PC-9 (cell line): ENCODE results near the gene ODC1. TPM values are rescaled to one million over a fixed set of nuclear protein-coding genes. Genes with fewer than 3 reads are reported as not detected.

Source experiments
- BruUV-seq: library from RNA; stranded (reverse); fragments of 400-500 nt; replicated peaks from 2 replicates; lab custom pipeline; 2021; lab: Mats Ljungman, UMichigan
- CTCF ChIA-PET: fragments of 300-600 bp; sonication (Branson Sonifier 250); formaldehyde crosslinking; loops from one replicate; lab custom pipeline; 2022; ENCODE audit warnings: antibody characterized with exemption; lab: Charles Lee
- POLR2A ChIA-PET: fragments of 300-600 bp; sonication (Branson Sonifier 250); formaldehyde crosslinking; loops from one replicate; lab custom pipeline; 2022; ENCODE audit warnings: antibody characterized with exemption; ENCODE audit not compliant: unreplicated experiment; lab: Charles Lee
- DNase-seq, 2 experiments: peaks; one replicate each; pipeline versions ENCODE4 v3.0.0 to v3.0.0-alpha.2; 2015 to 2022; ENCODE audit warnings: mixed read lengths in 1 of 2
- H2AFZ ChIP-seq: fragments of 200-600 bp; sonication (generic); 2 replicates; pipeline ENCODE4 v1.8.1; 2017; ENCODE audit warnings: antibody characterized with exemption
- H3F3A ChIP-seq: fragments of 200-600 bp; sonication (generic); 2 replicates; pipeline ENCODE4 v1.8.1; 2017; ENCODE audit warnings: antibody characterized with exemption, mild to moderate bottlenecking, low read depth; ENCODE audit not compliant: insufficient read depth
- H3K27ac ChIP-seq: fragments of 200-600 bp; sonication (generic); 2 replicates; pipeline ENCODE4 v1.6.1; 2016; ENCODE audit warnings: mixed run types
- H3K27me3 ChIP-seq: fragments of 200-600 bp; sonication (generic); 2 replicates; pipeline ENCODE4 v1.6.1; 2016; ENCODE audit warnings: low read depth, mixed run types; ENCODE audit not compliant: insufficient read depth
- H3K36me3 ChIP-seq: fragments of 200-600 bp; sonication (generic); 2 replicates; pipeline ENCODE4 v1.6.1; 2016; ENCODE audit warnings: low read depth, mixed run types
- H3K4me1 ChIP-seq: fragments of 200-600 bp; sonication (generic); replicated peaks from 2 replicates; pipeline ENCODE4 v1.6.1; 2016; ENCODE audit warnings: mixed run types; ENCODE audit not compliant: insufficient read depth
- H3K4me2 ChIP-seq: fragments of 200-600 bp; sonication (generic); 2 replicates; pipeline ENCODE4 v1.6.1; 2017; ENCODE audit warnings: mixed run types
- H3K4me3 ChIP-seq: fragments of 200-600 bp; sonication (generic); 2 replicates; pipeline ENCODE4 v1.6.1; 2016; ENCODE audit warnings: mixed run types
- H3K79me2 ChIP-seq: fragments of 200-600 bp; sonication (generic); 2 replicates; pipeline ENCODE4 v1.6.1; 2017; ENCODE audit warnings: low read depth, mixed run types
- H3K9me2 ChIP-seq: fragments of 200-600 bp; sonication (generic); 2 replicates; pipeline ENCODE4 v1.8.1; 2017; ENCODE audit warnings: mild to moderate bottlenecking; ENCODE audit not compliant: insufficient read depth
- H3K9me3 ChIP-seq: fragments of 200-600 bp; sonication (generic); 2 replicates; pipeline ENCODE4 v1.8.1; 2016; ENCODE audit warnings: low read depth; ENCODE audit not compliant: insufficient read depth
- H4K20me1 ChIP-seq: fragments of 200-600 bp; sonication (generic); 2 replicates; pipeline ENCODE4 v1.8.1; 2017; ENCODE audit not compliant: insufficient read depth
- CTCF ChIP-seq: fragments of 200-600 bp; sonication (generic); conservative IDR thresholded peaks from 2 replicates; pipeline ENCODE4 v1.6.1; 2017; ENCODE audit warnings: mixed run types, antibody characterized with exemption, mild to moderate bottlenecking, moderate library complexity
- EZH2 ChIP-seq: fragments of 200-600 bp; sonication (generic); IDR thresholded peaks from 2 replicates; pipeline ENCODE4 v1.8.0; 2017; ENCODE audit warnings: antibody characterized with exemption, low read depth
- intact Hi-C: fragments of 100-400 bp; cut with micrococcal nuclease; formaldehyde crosslinking; loops from one replicate; pipeline ENCODE4 v1.10.0; 2022; ENCODE audit not compliant: unreplicated experiment
- total RNA-seq: library from RNA; stranded (reverse); gene quantifications from 2 replicates; pipeline ENCODE4 v1.2.3, GENCODE V29; 2021

Gene ODC1
- total RNA-seq, 1 experiment from 2014 or later = 40.5 TPM

DNA sequence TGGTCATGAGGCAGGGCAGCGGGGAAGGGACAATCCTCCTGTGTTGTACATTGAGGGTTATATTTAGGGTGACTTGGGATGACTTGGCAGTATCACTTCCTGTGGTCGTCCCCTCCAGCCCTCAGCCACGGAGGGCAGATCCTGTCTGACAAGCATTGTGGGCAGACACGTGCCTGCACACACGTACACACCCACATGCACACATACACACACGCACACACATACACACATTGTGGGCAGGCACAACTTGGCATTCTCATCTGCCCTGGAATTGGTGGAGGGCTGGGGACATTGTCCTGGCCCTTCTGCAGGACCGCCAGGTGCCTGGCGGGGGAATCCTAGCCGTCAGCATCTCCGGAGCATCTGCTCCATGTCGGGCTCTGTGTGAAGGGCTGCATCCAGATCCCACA is 47.6 kb downstream of the ODC1 start:
- peaks cover 49% of the 10 kb centered on the region for H3K4me1 ChIP-seq
- no peak overlapping the region for H3K4me2 ChIP-seq
- 0 out of 2 replicates have a peak overlapping the region, but pooled peaks have one; percentile 36 for H3K27ac ChIP-seq

DNA sequence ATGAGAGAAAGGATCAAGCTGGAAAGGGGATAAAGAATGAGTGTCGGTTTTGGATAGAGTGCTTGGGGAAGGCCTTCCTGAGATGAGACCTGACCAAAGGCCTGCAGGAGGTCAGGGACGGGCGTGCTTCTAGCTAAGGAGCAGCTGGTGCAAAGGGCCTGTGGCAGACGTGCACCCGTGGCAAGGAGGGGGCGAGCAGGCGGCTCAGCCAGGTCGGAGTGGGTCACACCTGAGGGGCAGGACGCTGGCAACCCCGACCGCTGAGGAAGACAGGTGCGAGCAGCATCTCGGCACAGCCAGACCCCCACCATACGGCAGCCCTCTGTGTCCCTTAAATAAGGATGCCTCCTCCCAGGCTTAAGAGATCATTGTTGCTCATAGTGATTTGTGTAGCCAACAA is 48.1 kb downstream of the ODC1 start:
- TF ChIP-seq EZH2 = no peak
- no peak for TF ChIP-seq CTCF
- H3K27me3 ChIP-seq = no peaks in the 10 kb centered on the region
- H3F3A ChIP-seq = peaks cover 42% of the 10 kb centered on the region
- no peak overlapping the region for H2AFZ ChIP-seq
- H3K27ac ChIP-seq = peak overlapping the region; percentile 36; the same call in 1 of the 2 replicates
- H3K36me3 ChIP-seq = peaks cover 7% of the 10 kb centered on the region
- ChIA-PET CTCF (no interaction called here), POLR2A (no interaction called here)
- no TSS peak for BruUV-seq
- intact Hi-C loops = loop anchor here (1.0 kb wide), 1 partner anchor 64 kb away; no protein-coding TSS in a partner anchor
- H3K4me3 ChIP-seq = no peak overlapping the region
- DNase-seq = no peak
- peaks cover 43% of the 10 kb centered on the region for H3K4me1 ChIP-seq
- no peaks in the 10 kb centered on the region for H3K9me3 ChIP-seq
- no peaks in the 10 kb centered on the region for H3K9me2 ChIP-seq
- peaks cover 73% of the 10 kb centered on the region for H3K79me2 ChIP-seq
- H4K20me1 ChIP-seq = peaks cover 17% of the 10 kb centered on the region
- no peak overlapping the region for H3K4me2 ChIP-seq

More for the DNA sequence above, 47.6 kb downstream of the ODC1 start:
- peak in 1 of 2 experiments; percentile 30 for DNase-seq
- Histone ChIP-seq H3K36me3 (peaks cover 7% of the 10 kb centered on the region), H3K27me3 (no peaks in the 10 kb centered on the region), H4K20me1 (peaks cover 17% of the 10 kb centered on the region), H2AFZ (no peak overlapping the region), H3K9me3 (no peaks in the 10 kb centered on the region), H3K79me2 (peaks cover 68% of the 10 kb centered on the region), H3F3A (peaks cover 45% of the 10 kb centered on the region), H3K4me3 (no peak overlapping the region), H3K9me2 (no peaks in the 10 kb centered on the region)
- intact Hi-C loops = loop anchor here (1.0 kb wide), 1 partner anchor 64 kb away; no protein-coding TSS in a partner anchor
- TF ChIP-seq EZH2 = no peak
- TF ChIP-seq CTCF = no peak
- CTCF ChIA-PET = no interaction called here
- POLR2A ChIA-PET = no interaction called here
- no TSS peak for BruUV-seq

- Histone ChIP-seq H3K4me2 (no peak overlapping the region), H3K9me2 (no peaks in the 10 kb centered on the region), H3K79me2 (peaks cover 76% of the 10 kb centered on the region), H4K20me1 (peaks cover 21% of the 10 kb centered on the region), H3K9me3 (no peaks in the 10 kb centered on the region), H3K27me3 (no peaks in the 10 kb centered on the region), H3K36me3 (peaks cover 7% of the 10 kb centered on the region), H2AFZ (no peak overlapping the region), H3K4me1 (peaks cover 37% of the 10 kb centered on the region), H3K4me3 (no peak overlapping the region), H3K27ac (no peak overlapping the region), H3F3A (peaks cover 36% of the 10 kb centered on the region)
- BruUV-seq = no TSS peak
- POLR2A ChIA-PET = no interaction called here
- intact Hi-C loops = no loop called here
- DNase-seq = no peak
- TF ChIP-seq EZH2 (no peak), CTCF (no peak)
- CTCF ChIA-PET = no interaction called here
These were observed 48.8 kb downstream of the ODC1 start for GRCh38 chr2:10399358-10399757.
